Transverse colon (tissue), 4 donors: ENCODE data around the gene MAFG. TPM values are rescaled to one million over a fixed set of nuclear protein-coding genes. Genes with fewer than 3 reads are reported as not detected.

Source experiments
- DNase-seq: peaks from one replicate; pipeline ENCODE4 v3.0.0-alpha.2; 2019
- H3K27ac ChIP-seq, 4 donors: fragments of 200-600 bp; sonication (generic); 2 replicates each; pipeline ENCODE4 v1.5.1; 2016 to 2018; ENCODE audit warnings: inconsistent platforms in 4 of 4
- H3K27me3 ChIP-seq: fragments of 200-600 bp; sonication (generic); 2 replicates; pipeline ENCODE4 v1.5.1; 2017; ENCODE audit warnings: inconsistent platforms
- H3K36me3 ChIP-seq, 4 donors: fragments of 200-600 bp; sonication (generic); 2 replicates each; pipeline ENCODE4 v1.5.1; 2017 to 2019; ENCODE audit warnings: inconsistent platforms in 4 of 4
- H3K4me1 ChIP-seq, 4 donors: fragments of 200-600 bp; sonication (generic); 2 replicates each; pipeline ENCODE4 v1.5.1; 2017 to 2020; ENCODE audit warnings: inconsistent platforms in 4 of 4
- H3K4me3 ChIP-seq, 4 donors: fragments of 200-600 bp; sonication (generic); 1 replicate in 1 of 4; 2 replicates in 3 of 4; pipeline versions ENCODE4 v1.5.1 to v1.6.1; 2017 to 2019; ENCODE audit warnings: inconsistent platforms in 4 of 4
- H3K9me3 ChIP-seq, 2 donors: fragments of 200-600 bp; sonication (generic); 2 replicates each; pipeline ENCODE4 v1.5.1; 2017 to 2019; ENCODE audit warnings: inconsistent platforms in 2 of 2
- EP300 ChIP-seq: sonication (generic); formaldehyde crosslinking; IDR thresholded peaks from one replicate; pipeline ENCODE4 v1.6.1; 2017; ENCODE audit warnings: antibody characterized with exemption, low read depth
- POLR2A ChIP-seq: fragments of 450-650 bp; IDR thresholded peaks from one replicate; pipeline ENCODE4 v1.6.1; 2016; ENCODE audit warnings: antibody characterized with exemption, mild to moderate bottlenecking, moderate library complexity
- POLR2AphosphoS5 ChIP-seq, 3 donors: sonication (generic); formaldehyde crosslinking; IDR thresholded peaks; one replicate each; pipeline ENCODE4 v1.6.1; 2016; ENCODE audit warnings: antibody characterized with exemption in 3 of 3
- WGBS, 2 donors: methylation state at CpG; one replicate each; pipeline ENCODE4 v1.1.5; 2018; ENCODE audit warnings: low coverage in 1 of 2; 5-methylcytosine and 5-hydroxymethylcytosine counted together
- in situ Hi-C, 4 donors: fragments of 200-750 bp; cut with MboI; loops; one replicate each; pipeline versions ENCODE4 v1.15.0 to v1.15.1; 2017; ENCODE audit warnings: low sequenced_read_pairs in 3 of 4, low pct_ligation_motif_present in 1 of 4, low pct_unique_long_range_greater_than_20kb in 1 of 4
- intact Hi-C: fragments of 100-400 bp; cut with DNase I; formaldehyde crosslinking; loops from one replicate; pipeline ENCODE4 v1.15.1; 2023; ENCODE audit warnings: low total_unique reads
- total RNA-seq, 4 donors: library from RNA; depleted of rRNA; stranded (reverse); fragments of >200 nt; gene quantifications; one replicate each; pipeline ENCODE4 v1.1.0, GENCODE V29; 2016
- TF ChIP-seq, protein P1 (sequence below), 5 experiments: fragments of 200-600 bp in 3 of 5; fragments of 450-650 bp in 2 of 5; sonication (generic) in 3 of 5; IDR thresholded peaks; 1 replicate in 2 of 5; 2 replicates in 3 of 5; pipeline ENCODE4 v1.5.1; 2016 to 2017; ENCODE audit warnings: antibody characterized with exemption in 5 of 5, inconsistent platforms in 3 of 5, mild to moderate bottlenecking in 2 of 5, moderate library complexity in 1 of 5

The MAFG gene
- total RNA-seq, 4 donors from 2014 or later, result 22.4 to 34.4 (median 24.3) TPM

GRCh38 chr17:81966343-81967243 is 39.1 kb upstream of the MAFG start:
- in situ Hi-C loops (loop anchor here in 1 of 4 donors (25.0 kb wide), 1 partner anchor 196 kb away; no protein-coding TSS in a partner anchor), intact Hi-C loops (no loop called here)

GRCh38 chr17:81964081-81964849 is 36.7 kb upstream of the MAFG start:
- Histone ChIP-seq H3K4me3 (no peak overlapping the region), H3K9me3 (no peaks in the 10 kb centered on the region), H3K27ac (no peak overlapping the region), H3K4me1 (peaks cover 21 to 45% (median 37%) of the 10 kb centered on the region in 4 donors), H3K36me3 (no peaks in the 10 kb centered on the region), H3K27me3 (peaks cover 89% of the 10 kb centered on the region)
- 47 to 65% methylated on average over 14 to 22 of the region's 22 CpGs for WGBS, 2 donors
- TF ChIP-seq POLR2AphosphoS5 (IDR thresholded peaks at IDR 0.05), result no peak
- TF ChIP-seq EP300, result no peak
- TF ChIP-seq, protein P1, sequence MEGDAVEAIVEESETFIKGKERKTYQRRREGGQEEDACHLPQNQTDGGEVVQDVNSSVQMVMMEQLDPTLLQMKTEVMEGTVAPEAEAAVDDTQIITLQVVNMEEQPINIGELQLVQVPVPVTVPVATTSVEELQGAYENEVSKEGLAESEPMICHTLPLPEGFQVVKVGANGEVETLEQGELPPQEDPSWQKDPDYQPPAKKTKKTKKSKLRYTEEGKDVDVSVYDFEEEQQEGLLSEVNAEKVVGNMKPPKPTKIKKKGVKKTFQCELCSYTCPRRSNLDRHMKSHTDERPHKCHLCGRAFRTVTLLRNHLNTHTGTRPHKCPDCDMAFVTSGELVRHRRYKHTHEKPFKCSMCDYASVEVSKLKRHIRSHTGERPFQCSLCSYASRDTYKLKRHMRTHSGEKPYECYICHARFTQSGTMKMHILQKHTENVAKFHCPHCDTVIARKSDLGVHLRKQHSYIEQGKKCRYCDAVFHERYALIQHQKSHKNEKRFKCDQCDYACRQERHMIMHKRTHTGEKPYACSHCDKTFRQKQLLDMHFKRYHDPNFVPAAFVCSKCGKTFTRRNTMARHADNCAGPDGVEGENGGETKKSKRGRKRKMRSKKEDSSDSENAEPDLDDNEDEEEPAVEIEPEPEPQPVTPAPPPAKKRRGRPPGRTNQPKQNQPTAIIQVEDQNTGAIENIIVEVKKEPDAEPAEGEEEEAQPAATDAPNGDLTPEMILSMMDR (IDR thresholded peaks at IDR 0.05), result no peak
- TF ChIP-seq POLR2A, result no peak
- intact Hi-C loops, result no loop called here
- DNase-seq, result no peak
- in situ Hi-C loops, result loop anchor here in 1 of 4 donors (25.0 kb wide), 1 partner anchor 198 kb away; no protein-coding TSS in a partner anchor

More at GRCh38 chr17:81966343-81967243, 39.1 kb upstream of the MAFG start:
- Histone ChIP-seq H3K27ac (peak overlapping the region; percentile 41 to 55 (median 44)), H3K9me3 (no peaks in the 10 kb centered on the region), H3K4me3 (no peak overlapping the region), H3K27me3 (peaks cover 70% of the 10 kb centered on the region), H3K36me3 (no peaks in the 10 kb centered on the region), H3K4me1 (peaks cover 15 to 30% (median 23%) of the 10 kb centered on the region in 4 donors)
- WGBS, 2 donors, result 42% methylated on average over 33 of the region's 41 CpGs; no CpG with 5 or more reads in 1 of the 2 donors
- peak; percentile 70 for DNase-seq
- TF ChIP-seq POLR2A (no peak), POLR2AphosphoS5 (IDR thresholded peaks at IDR 0.05) (peak; percentile 94 to 98 (median 95))

GRCh38 chr17:81962499-81963441 is 35.2 kb upstream of the MAFG start:
- no peak overlapping the region for H3K27ac ChIP-seq
- no peaks in the 10 kb centered on the region for H3K9me3 ChIP-seq
- 47% methylated on average over 35 of the region's 37 CpGs; no CpG with 5 or more reads in 1 of the 2 donors for WGBS, 2 donors
- H3K27me3 ChIP-seq, result peaks cover 98% of the 10 kb centered on the region
- in situ Hi-C loops (loop anchor here in 1 of 4 donors (25.0 kb wide), 1 partner anchor 200 kb away; no protein-coding TSS in a partner anchor), intact Hi-C loops (no loop called here)
- no peaks in the 10 kb centered on the region for H3K36me3 ChIP-seq
- no peak for DNase-seq
- H3K4me1 ChIP-seq, result peaks cover 14 to 36% (median 28%) of the 10 kb centered on the region in 4 donors
- H3K4me3 ChIP-seq, result no peak overlapping the region
- no peak for TF ChIP-seq POLR2AphosphoS5 (IDR thresholded peaks at IDR 0.05)
- TF ChIP-seq, protein P1 (IDR thresholded peaks at IDR 0.05), result no peak
- no peak for TF ChIP-seq EP300
- no peak for TF ChIP-seq POLR2A
